SU-DHL-6 (cell line): ENCODE data around the gene ARRDC3.

ENCODE experiments used
- H2AFZ ChIP-seq: fragments of 200-600 bp; sonication (generic); 2 replicates; pipeline ENCODE4 v1.6.1; 2014; ENCODE audit warnings: low read depth, mild to moderate bottlenecking, moderate library complexity, mixed read lengths, antibody characterized with exemption, low read length; ENCODE audit not compliant: severe bottlenecking
- H3F3A ChIP-seq: fragments of 200-600 bp; shearing (Covaris generic); 2 replicates; pipeline ENCODE4 v1.6.0; 2016; ENCODE audit warnings: antibody characterized with exemption, mild to moderate bottlenecking; ENCODE audit not compliant: insufficient read depth
- H3K27ac ChIP-seq: fragments of 200-600 bp; sonication (generic); 2 replicates; pipeline ENCODE4 v1.5.1; 2016; ENCODE audit warnings: low read depth, mild to moderate bottlenecking, low read length, moderate library complexity, mixed read lengths
- H3K27me3 ChIP-seq: fragments of 200-600 bp; sonication (generic), shearing (Covaris generic); 2 replicates; pipeline ENCODE4 v1.6.0; 2014; ENCODE audit warnings: mild to moderate bottlenecking, low read length
- H3K36me3 ChIP-seq: fragments of 200-600 bp; sonication (generic); 2 replicates; pipeline ENCODE4 v1.6.1; 2014; ENCODE audit warnings: mild to moderate bottlenecking, low read length, mixed read lengths
- H3K4me2 ChIP-seq: fragments of 300-600, 200-600 bp; shearing (Covaris generic), sonication (generic); 2 replicates; pipeline ENCODE4 v1.6.0; 2014; ENCODE audit warnings: low read length, low read depth, mild to moderate bottlenecking; ENCODE audit not compliant: poor library complexity, severe bottlenecking
- H3K4me3 ChIP-seq: fragments of 200-600 bp; sonication (generic); 2 replicates; pipeline ENCODE4 v1.5.1; 2014; ENCODE audit warnings: antibody characterized with exemption, low read length, mild to moderate bottlenecking, mixed read lengths; ENCODE audit not compliant: insufficient read depth, poor library complexity, severe bottlenecking
- H3K79me2 ChIP-seq: fragments of 200-600 bp; sonication (generic); 2 replicates; pipeline ENCODE4 v1.6.1; 2014; ENCODE audit warnings: mild to moderate bottlenecking, low read length, moderate library complexity; ENCODE audit not compliant: insufficient read depth
- H3K9ac ChIP-seq: fragments of 200-600 bp; sonication (generic); 2 replicates; pipeline ENCODE4 v1.7.0; 2014; ENCODE audit warnings: mild to moderate bottlenecking, low read length
- H3K9me2 ChIP-seq: fragments of 200-600 bp; sonication (generic); replicated peaks from 2 replicates; pipeline ENCODE4 v1.6.1; 2014; ENCODE audit warnings: low read length; ENCODE audit not compliant: insufficient read depth
- H3K9me3 ChIP-seq: fragments of 200-600 bp; sonication (generic); 2 replicates; pipeline ENCODE4 v1.6.1; 2014; ENCODE audit warnings: low read length, mixed read lengths; ENCODE audit not compliant: insufficient read depth
- H4K20me1 ChIP-seq: fragments of 200-600 bp; sonication (generic); 2 replicates; pipeline ENCODE4 v1.6.1; 2014; ENCODE audit warnings: low read depth, mild to moderate bottlenecking, antibody characterized with exemption, low read length, moderate library complexity, mixed read lengths
- EZH2phosphoT487 ChIP-seq: fragments of 200-600 bp; sonication (generic), shearing (Covaris generic); conservative IDR thresholded peaks from 2 replicates; pipeline ENCODE4 v1.6.1; 2018; ENCODE audit warnings: mild to moderate bottlenecking, antibody characterized with exemption, low read length, moderate library complexity, mixed read lengths
- TF ChIP-seq, protein P1 (sequence below): fragments of 200-600 bp; sonication (generic); IDR thresholded peaks from one replicate; pipeline ENCODE4 v1.5.1; 2017; ENCODE audit warnings: antibody characterized with exemption, mild to moderate bottlenecking, low read length, moderate library complexity; ENCODE audit not compliant: insufficient read depth, poor library complexity, severe bottlenecking

The ARRDC3 gene

DNA sequence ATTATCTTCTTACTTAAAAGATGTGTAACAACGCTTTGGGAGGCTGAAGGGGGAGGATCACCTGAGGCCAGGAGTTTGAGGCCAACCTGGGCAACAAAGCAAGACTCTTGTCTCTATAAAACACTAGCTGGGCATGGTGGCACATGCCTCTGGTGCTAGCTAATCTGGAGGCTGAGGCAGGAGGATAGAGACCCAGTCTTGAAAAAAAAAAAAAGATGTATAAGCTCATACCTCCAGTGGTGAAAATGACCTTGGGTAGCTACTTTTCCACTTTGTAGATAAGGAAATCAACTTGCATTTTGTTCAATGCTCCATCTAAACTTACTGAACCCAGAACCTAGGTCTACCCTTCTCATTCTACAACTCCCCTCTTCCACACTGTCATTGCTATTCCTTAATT lies 16.6 kb downstream of the ARRDC3 start:
- H3K27ac ChIP-seq = no peak overlapping the region
- no peak overlapping the region for H3K4me2 ChIP-seq
- no peak overlapping the region for H2AFZ ChIP-seq
- peaks cover 39% of the 10 kb centered on the region for H3K36me3 ChIP-seq
- no peaks in the 10 kb centered on the region for H3K9me2 ChIP-seq
- H4K20me1 ChIP-seq = 0 out of 2 replicates have a peak, but pooled peaks cover 7% of the 10 kb centered on the region
- TF ChIP-seq EZH2phosphoT487 = no peak
- TF ChIP-seq, protein P1, sequence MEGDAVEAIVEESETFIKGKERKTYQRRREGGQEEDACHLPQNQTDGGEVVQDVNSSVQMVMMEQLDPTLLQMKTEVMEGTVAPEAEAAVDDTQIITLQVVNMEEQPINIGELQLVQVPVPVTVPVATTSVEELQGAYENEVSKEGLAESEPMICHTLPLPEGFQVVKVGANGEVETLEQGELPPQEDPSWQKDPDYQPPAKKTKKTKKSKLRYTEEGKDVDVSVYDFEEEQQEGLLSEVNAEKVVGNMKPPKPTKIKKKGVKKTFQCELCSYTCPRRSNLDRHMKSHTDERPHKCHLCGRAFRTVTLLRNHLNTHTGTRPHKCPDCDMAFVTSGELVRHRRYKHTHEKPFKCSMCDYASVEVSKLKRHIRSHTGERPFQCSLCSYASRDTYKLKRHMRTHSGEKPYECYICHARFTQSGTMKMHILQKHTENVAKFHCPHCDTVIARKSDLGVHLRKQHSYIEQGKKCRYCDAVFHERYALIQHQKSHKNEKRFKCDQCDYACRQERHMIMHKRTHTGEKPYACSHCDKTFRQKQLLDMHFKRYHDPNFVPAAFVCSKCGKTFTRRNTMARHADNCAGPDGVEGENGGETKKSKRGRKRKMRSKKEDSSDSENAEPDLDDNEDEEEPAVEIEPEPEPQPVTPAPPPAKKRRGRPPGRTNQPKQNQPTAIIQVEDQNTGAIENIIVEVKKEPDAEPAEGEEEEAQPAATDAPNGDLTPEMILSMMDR = no peak
- H3K9ac ChIP-seq = no peak overlapping the region
- no peaks in the 10 kb centered on the region for H3K9me3 ChIP-seq
- no peak overlapping the region for H3K4me3 ChIP-seq
- no peaks in the 10 kb centered on the region for H3K27me3 ChIP-seq
- H3K79me2 ChIP-seq = 0 out of 2 replicates have a peak, but pooled peaks cover 7% of the 10 kb centered on the region
- H3F3A ChIP-seq = peaks cover 18% of the 10 kb centered on the region; the same call in 1 of the 2 replicates

DNA sequence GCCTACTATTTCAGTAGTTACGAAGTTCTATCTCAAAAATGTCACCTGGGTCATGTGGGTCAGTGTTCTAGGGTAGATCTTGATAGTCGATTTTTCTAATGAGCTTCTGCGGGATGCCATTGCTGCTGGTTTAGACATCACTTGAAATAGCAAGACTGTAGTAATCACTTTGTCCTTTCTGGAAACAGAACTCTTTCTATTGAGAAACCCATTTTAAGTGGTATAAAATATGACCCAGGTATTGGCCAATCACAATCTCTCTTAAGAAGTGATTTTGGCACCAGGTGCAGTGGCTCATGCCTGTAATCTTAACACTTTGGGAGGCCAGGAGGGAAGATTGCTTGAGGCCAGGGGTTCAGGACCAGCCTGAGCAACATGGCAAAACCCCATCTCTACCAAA lies 17.6 kb downstream of the ARRDC3 start:
- H3F3A ChIP-seq = peaks cover 29% of the 10 kb centered on the region
- TF ChIP-seq EZH2phosphoT487 = no peak
- TF ChIP-seq, protein P1 = no peak
- H3K27me3 ChIP-seq = no peaks in the 10 kb centered on the region
- H3K9ac ChIP-seq = no peak overlapping the region
- no peaks in the 10 kb centered on the region for H3K9me2 ChIP-seq
- 0 out of 2 replicates have a peak, but pooled peaks cover 7% of the 10 kb centered on the region for H3K79me2 ChIP-seq
- H4K20me1 ChIP-seq = 0 out of 2 replicates have a peak, but pooled peaks cover 7% of the 10 kb centered on the region
- H2AFZ ChIP-seq = no peak overlapping the region
- H3K4me2 ChIP-seq = no peak overlapping the region
- no peak overlapping the region for H3K4me3 ChIP-seq
- H3K9me3 ChIP-seq = no peaks in the 10 kb centered on the region
- peaks cover 29% of the 10 kb centered on the region for H3K36me3 ChIP-seq
- H3K27ac ChIP-seq = no peak overlapping the region

DNA sequence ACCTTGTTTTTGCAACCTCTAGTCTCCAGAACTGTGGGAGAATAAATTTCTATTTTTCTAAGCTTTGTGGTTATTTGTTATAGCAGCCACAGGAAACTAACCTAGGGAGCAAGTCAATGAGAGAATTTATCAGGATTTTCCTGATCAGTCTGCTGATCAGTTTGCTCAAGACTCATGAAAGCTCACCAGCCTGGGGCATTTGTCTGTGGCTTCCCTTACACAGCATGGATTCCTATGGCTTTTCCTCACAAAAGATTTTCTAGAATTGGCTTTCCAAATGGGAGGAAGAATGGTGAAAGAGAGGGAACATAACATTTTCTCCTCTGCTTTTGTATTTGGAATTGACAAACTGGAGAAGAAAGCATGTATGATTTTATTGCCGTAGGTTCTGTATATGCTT lies 20.2 kb downstream of the ARRDC3 start:
- Histone ChIP-seq H3K9me2 (no peaks in the 10 kb centered on the region), H3K9me3 (no peaks in the 10 kb centered on the region), H3K4me2 (no peak overlapping the region), H2AFZ (no peak overlapping the region), H3K27ac (no peak overlapping the region), H3F3A (peaks cover 18% of the 10 kb centered on the region), H3K36me3 (peaks cover 3% of the 10 kb centered on the region; the same call in 1 of the 2 replicates), H3K79me2 (no peaks in the 10 kb centered on the region), H4K20me1 (no peaks in the 10 kb centered on the region), H3K4me3 (no peak overlapping the region), H3K9ac (no peak overlapping the region), H3K27me3 (no peaks in the 10 kb centered on the region)
- TF ChIP-seq, protein P1 = no peak
- TF ChIP-seq EZH2phosphoT487 = no peak
